ELR (cell line): ENCODE results near the gene ZFP64.
A peak's percentile ranks its signal among the peaks of the same experiment; 100 is the strongest.

ENCODE experiments used
- DNase-seq: peaks from one replicate; pipeline ENCODE4 v3.0.0-alpha.2; 2015; ENCODE audit warnings: low read depth

Gene ZFP64

DNA sequence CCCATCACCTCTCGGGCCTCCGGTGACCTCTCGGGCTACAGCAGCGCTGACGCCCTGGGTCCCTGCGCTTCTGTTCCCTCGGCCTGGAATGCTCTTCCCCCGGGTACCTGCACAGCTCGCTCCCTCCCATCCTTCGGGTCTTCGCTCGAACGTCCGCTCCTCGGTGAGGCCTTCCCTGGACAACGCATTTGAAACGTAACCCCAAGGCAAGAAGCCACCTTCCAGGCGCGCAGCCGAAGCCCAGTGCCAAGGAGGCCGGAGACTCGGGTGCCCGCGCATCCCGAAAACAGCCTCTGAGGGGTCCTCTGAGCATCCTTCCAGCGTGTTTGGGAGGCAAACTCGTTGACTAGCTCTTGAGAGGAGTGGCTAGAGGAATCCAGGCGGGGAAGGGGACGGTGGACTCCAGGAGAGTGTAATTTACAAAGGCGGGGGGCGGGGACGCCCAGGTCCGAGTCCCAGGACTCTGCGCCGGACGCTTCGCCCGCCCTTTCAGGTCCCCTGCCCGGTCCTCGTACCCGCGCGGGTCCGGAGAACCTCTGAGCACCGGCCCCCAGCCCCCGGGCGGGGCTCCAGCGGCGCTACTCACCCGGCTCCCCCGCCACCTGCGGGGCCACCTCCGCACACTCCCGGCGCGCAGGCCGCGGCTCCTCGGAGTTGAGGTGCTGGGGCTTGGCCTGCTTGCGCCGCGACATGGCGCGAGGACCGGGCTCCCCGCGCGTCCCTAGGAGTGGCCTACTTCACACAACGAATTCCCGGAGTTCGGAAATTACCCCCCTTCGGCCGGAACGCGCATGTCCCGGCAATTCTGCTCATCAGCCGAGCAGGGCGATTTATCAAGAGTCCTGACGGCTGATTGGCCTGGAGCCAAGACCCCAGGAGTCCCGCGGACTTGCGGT is 86.8 kb downstream of the ZFP64 start:
- DNase-seq = peak; percentile 72

DNA sequence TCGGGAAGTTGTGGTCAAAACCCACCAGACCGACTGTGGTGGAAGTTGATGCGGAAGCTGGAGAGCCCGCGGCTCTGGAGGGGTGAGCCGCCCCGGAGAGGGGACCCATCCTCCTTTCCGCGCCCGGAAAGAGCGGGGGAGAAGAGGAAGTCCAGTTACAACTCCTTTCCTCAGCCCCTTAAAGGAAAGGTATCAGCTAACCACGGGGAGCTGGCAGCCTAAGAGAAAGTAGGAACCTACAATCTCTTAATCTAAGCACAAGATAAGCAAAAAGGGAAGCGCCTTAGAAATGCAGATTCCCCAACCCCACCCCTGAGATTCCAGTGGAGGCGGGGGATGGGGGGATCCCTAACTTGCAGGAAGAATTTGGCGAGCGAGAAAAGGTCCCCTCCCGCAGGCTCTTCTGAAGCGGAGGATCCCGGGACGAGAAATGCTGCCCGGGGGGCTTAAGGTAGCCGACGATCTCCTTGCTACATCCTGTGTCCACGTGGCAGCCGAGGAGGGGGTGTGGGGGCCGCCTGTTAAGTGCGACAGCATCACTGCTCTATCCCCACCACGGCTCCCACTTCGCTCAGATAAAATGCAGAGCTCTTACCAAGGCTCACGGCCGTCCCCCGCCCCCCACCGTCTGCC is 87.5 kb downstream of the ZFP64 start:
- DNase-seq = peak; percentile 58

DNA sequence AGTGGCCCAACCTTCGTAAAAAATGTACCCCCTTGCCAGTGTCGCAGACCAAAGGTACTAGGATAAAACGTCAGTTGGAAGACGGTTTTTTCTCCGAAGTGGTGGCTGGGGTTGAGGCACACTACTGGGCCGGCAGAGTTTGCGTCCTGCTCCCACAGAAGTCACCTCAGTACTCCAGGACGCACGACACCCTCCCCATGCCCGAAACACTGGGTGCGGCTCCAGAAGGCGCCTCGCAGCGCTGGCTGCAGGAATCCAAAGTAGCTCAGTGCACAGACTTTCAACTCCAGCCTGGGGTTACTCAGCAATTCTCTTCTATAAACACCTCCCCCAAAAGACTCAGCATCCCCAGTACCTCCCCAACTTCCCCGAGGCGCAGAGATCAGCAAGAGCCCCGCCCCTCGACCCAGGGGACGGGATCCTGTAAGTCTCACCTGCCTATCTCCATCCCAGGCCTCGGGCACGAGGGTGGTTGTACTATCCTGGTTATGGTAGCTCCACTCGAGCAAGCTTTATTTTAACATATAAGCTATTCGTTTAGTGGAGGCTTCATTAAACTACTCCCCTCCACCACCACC is 88.2 kb downstream of the ZFP64 start:
- peak; percentile 73 for DNase-seq

DNA sequence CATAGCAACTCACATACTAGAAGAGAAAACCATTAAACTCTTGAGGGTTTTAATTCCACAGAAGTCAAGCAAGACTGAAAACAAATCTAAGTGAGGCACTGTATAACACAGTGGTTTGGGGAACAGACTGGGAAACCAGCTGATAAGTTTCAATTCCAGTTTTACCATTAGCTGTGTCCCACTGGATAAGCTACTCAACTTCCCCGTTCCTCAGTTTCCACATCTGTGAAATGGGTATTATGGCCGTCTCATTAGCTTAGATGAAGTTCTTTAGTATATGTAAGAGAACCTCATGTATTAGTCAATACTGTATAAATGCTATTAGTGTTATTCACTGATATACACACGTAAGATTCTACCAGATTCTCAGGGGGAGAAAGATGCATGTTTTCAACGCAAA is 89.0 kb downstream of the ZFP64 start:
- DNase-seq = no peak

DNA sequence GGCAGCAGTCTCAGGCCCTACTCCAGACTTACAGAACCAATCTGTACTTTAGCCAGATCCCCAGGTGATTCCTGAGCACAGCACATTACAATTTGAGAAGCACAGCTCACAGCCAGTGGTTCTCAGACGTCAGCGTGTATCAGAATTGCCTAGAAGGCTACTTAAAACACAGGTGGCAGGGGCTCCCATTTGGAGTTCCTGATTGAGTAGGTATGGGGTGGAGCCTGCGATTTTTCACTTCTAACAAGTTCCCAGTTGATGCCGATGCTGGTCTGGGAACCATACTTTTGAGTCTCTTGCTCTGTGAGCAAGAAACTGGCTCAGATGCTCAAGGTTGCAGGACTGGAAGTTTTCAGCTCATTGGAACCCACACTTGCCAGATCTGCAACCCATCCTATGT is 89.5 kb downstream of the ZFP64 start:
- no peak for DNase-seq
